Measurements from ENCODE around the gene EIF4EBP3. TPM values are rescaled to one million over a fixed set of nuclear protein-coding genes. Genes with fewer than 3 reads are reported as not detected.

Gene EIF4EBP3
- total RNA-seq, 1 experiment from 2014 or later: 18.8 TPM

GRCh38 chr5:140542972-140543371 is 4.5 kb upstream of the EIF4EBP3 start:
- Mint-ChIP-seq H3K9me3 (ENCODE audit: low read depth, unreplicated experiment) (no peaks in the 10 kb centered on the region), H3K27ac (ENCODE audit: unreplicated experiment) (no peak overlapping the region), H3K4me1 (ENCODE audit: low read depth, unreplicated experiment) (peaks cover under 1% of the 10 kb centered on the region), H3K36me3 (ENCODE audit: insufficient read depth, unreplicated experiment) (peaks cover 74% of the 10 kb centered on the region), H3K27me3 (ENCODE audit: unreplicated experiment) (no peaks in the 10 kb centered on the region), H3K4me3 (ENCODE audit: low read depth, unreplicated experiment) (no peak overlapping the region)
- TF ChIP-seq CTCF (IDR thresholded peaks at IDR 0.05; ENCODE audit: unreplicated experiment): no peak
- no peak for DNase-seq
- CTCF ChIA-PET: interaction anchor here (0.5 to 0.6 kb wide), 2 partner anchors 104 to 177 kb away, joined by 3 to 5 read pairs; no protein-coding TSS in a partner anchor
- intact Hi-C loops (cut with micrococcal nuclease; ENCODE audit: unreplicated experiment): no loop called here
- no TSS peak for BruUV-seq (replicated peaks)

- H3K4me3 Mint-ChIP-seq (ENCODE audit: low read depth, unreplicated experiment): no peak overlapping the region
- peaks cover 21% of the 10 kb centered on the region for H3K4me1 Mint-ChIP-seq (ENCODE audit: low read depth, unreplicated experiment)
- H3K9me3 Mint-ChIP-seq (ENCODE audit: low read depth, unreplicated experiment): no peaks in the 10 kb centered on the region
- no peak for DNase-seq
- intact Hi-C loops (cut with micrococcal nuclease; ENCODE audit: unreplicated experiment): no loop called here
- H3K27me3 Mint-ChIP-seq (ENCODE audit: unreplicated experiment): no peaks in the 10 kb centered on the region
- peaks cover 79% of the 10 kb centered on the region for H3K36me3 Mint-ChIP-seq (ENCODE audit: insufficient read depth, unreplicated experiment)
- H3K27ac Mint-ChIP-seq (ENCODE audit: unreplicated experiment): no peak overlapping the region
- BruUV-seq (replicated peaks): no TSS peak
- TF ChIP-seq CTCF (IDR thresholded peaks at IDR 0.05; ENCODE audit: unreplicated experiment): no peak
- CTCF ChIA-PET: no interaction called here
These were observed 2.5 kb upstream of the EIF4EBP3 start for GRCh38 chr5:140544986-140545385.

GRCh38 chr5:140545606-140546005 is 1.9 kb upstream of the EIF4EBP3 start:
- DNase-seq: no peak
- peaks cover 85% of the 10 kb centered on the region for H3K36me3 Mint-ChIP-seq (ENCODE audit: insufficient read depth, unreplicated experiment)
- H3K9me3 Mint-ChIP-seq (ENCODE audit: low read depth, unreplicated experiment): no peaks in the 10 kb centered on the region
- H3K27me3 Mint-ChIP-seq (ENCODE audit: unreplicated experiment): no peaks in the 10 kb centered on the region
- no peak overlapping the region for H3K27ac Mint-ChIP-seq (ENCODE audit: unreplicated experiment)
- no peak overlapping the region for H3K4me3 Mint-ChIP-seq (ENCODE audit: low read depth, unreplicated experiment)
- no TSS peak for BruUV-seq (replicated peaks)
- CTCF ChIA-PET: no interaction called here
- intact Hi-C loops (cut with micrococcal nuclease; ENCODE audit: unreplicated experiment): no loop called here
- TF ChIP-seq CTCF (IDR thresholded peaks at IDR 0.05; ENCODE audit: unreplicated experiment): no peak
- H3K4me1 Mint-ChIP-seq (ENCODE audit: low read depth, unreplicated experiment): peaks cover 21% of the 10 kb centered on the region

GRCh38 chr5:140546851-140547507 is 483 bp upstream of the EIF4EBP3 start:
- Mint-ChIP-seq H3K36me3 (ENCODE audit: insufficient read depth, unreplicated experiment) (peaks cover 86% of the 10 kb centered on the region), H3K9me3 (ENCODE audit: low read depth, unreplicated experiment) (no peaks in the 10 kb centered on the region), H3K4me1 (ENCODE audit: low read depth, unreplicated experiment) (peaks cover 21% of the 10 kb centered on the region), H3K27ac (ENCODE audit: unreplicated experiment) (peak overlapping the region; percentile 49), H3K4me3 (ENCODE audit: low read depth, unreplicated experiment) (peak overlapping the region; percentile 38), H3K27me3 (ENCODE audit: unreplicated experiment) (no peaks in the 10 kb centered on the region)
- intact Hi-C loops (cut with micrococcal nuclease; ENCODE audit: unreplicated experiment): no loop called here
- no peak for TF ChIP-seq CTCF (IDR thresholded peaks at IDR 0.05; ENCODE audit: unreplicated experiment)
- no peak for DNase-seq
- no TSS peak for BruUV-seq (replicated peaks)
- CTCF ChIA-PET: interaction anchor here (0.8 to 2.0 kb wide), 7 partner anchors 12 to 172 kb away, joined by 3 to 12 read pairs (median 5); partner anchors contain the start of genes CD14, IK and NDUFA2

Measured in Calu3 (cell line).